Endothelial cell of umbilical vein (primary cell): ENCODE data around the gene WDR7.

ENCODE experiments used
- CTCF ChIP-seq, 2 donors: IDR thresholded peaks; 1 replicate in 1 of 2; 2 replicates in 1 of 2; pipeline ENCODE4 v1.5.1; 2011; ENCODE audit warnings: low read length in 2 of 2, mild to moderate bottlenecking in 2 of 2, moderate library complexity in 2 of 2, control low read depth in 1 of 2, inconsistent platforms in 1 of 2, low read depth in 1 of 2; ENCODE audit not compliant: insufficient read depth in 1 of 2; ENCODE audit errors: extremely low read depth in 1 of 2
- EZH2 ChIP-seq: IDR thresholded peaks from 2 replicates; pipeline ENCODE4 v1.6.1; 2012; ENCODE audit warnings: borderline replicate concordance, low read depth, mild to moderate bottlenecking, moderate library complexity, low read length, inconsistent platforms; ENCODE audit not compliant: severe bottlenecking
- FOS ChIP-seq: IDR thresholded peaks from 2 replicates; pipeline ENCODE4 v1.6.1; 2011; ENCODE audit warnings: mild to moderate bottlenecking, low read length, moderate library complexity, borderline replicate concordance; ENCODE audit not compliant: insufficient read depth
- GATA2 ChIP-seq: IDR thresholded peaks from 2 replicates; pipeline ENCODE4 v1.7.0; 2011; ENCODE audit warnings: low read depth, mild to moderate bottlenecking, moderate library complexity, mixed read lengths, low read length; ENCODE audit not compliant: insufficient read length, insufficient read depth
- JUN ChIP-seq: IDR thresholded peaks from 2 replicates; pipeline ENCODE4 v1.6.1; 2011; ENCODE audit warnings: borderline replicate concordance, low read depth; ENCODE audit not compliant: insufficient read length, insufficient read depth
- MAX ChIP-seq: IDR thresholded peaks from 2 replicates; pipeline ENCODE4 v1.6.1; 2011; ENCODE audit not compliant: insufficient read depth, insufficient read length
- MYC ChIP-seq: IDR thresholded peaks from one replicate; pipeline ENCODE4 v1.6.1; 2011; ENCODE audit warnings: mild to moderate bottlenecking, low read depth, low read length
- POLR2A ChIP-seq: IDR thresholded peaks from 2 replicates; pipeline ENCODE4 v1.6.1; 2012; ENCODE audit warnings: low read depth, mild to moderate bottlenecking, control low read depth, low read length
- POLR2AphosphoS5 ChIP-seq: IDR thresholded peaks from 2 replicates; pipeline ENCODE4 v1.6.1; 2012; ENCODE audit warnings: low read depth, mild to moderate bottlenecking, control low read depth, low read length, moderate library complexity; ENCODE audit not compliant: insufficient read depth

- no peak for TF ChIP-seq EZH2
- TF ChIP-seq CTCF (IDR thresholded peaks at IDR 0.05; ENCODE audit: extremely low read depth in 1 of 2, insufficient read depth in 1 of 2, low read depth in 1 of 2, low read length in 2 of 2), result no peak
- TF ChIP-seq POLR2A, result no peak
- no peak for TF ChIP-seq JUN
- TF ChIP-seq MYC, result no peak
- TF ChIP-seq POLR2AphosphoS5, result no peak
- TF ChIP-seq MAX, result no peak
- TF ChIP-seq FOS, result no peak
- no peak for TF ChIP-seq GATA2
Measured at GRCh38 chr18:56770097-56770496, 118.9 kb downstream of the WDR7 start.
